SU-DHL-6 (cell line): ENCODE data around the gene AATF.
"Not testable (repeated sequence)": the region's sequence is repeated elsewhere in the genome, so short reads cannot be mapped to it uniquely, and the experiment has no call there.

Source experiments
- H2AFZ ChIP-seq: fragments of 200-600 bp; sonication (generic); 2 replicates; pipeline ENCODE4 v1.6.1; 2014; ENCODE audit warnings: low read depth, mild to moderate bottlenecking, moderate library complexity, mixed read lengths, antibody characterized with exemption, low read length; ENCODE audit not compliant: severe bottlenecking
- H3F3A ChIP-seq: fragments of 200-600 bp; shearing (Covaris generic); 2 replicates; pipeline ENCODE4 v1.6.0; 2016; ENCODE audit warnings: antibody characterized with exemption, mild to moderate bottlenecking; ENCODE audit not compliant: insufficient read depth
- H3K27ac ChIP-seq: fragments of 200-600 bp; sonication (generic); 2 replicates; pipeline ENCODE4 v1.5.1; 2016; ENCODE audit warnings: low read depth, mild to moderate bottlenecking, low read length, moderate library complexity, mixed read lengths
- H3K27me3 ChIP-seq: fragments of 200-600 bp; sonication (generic), shearing (Covaris generic); 2 replicates; pipeline ENCODE4 v1.6.0; 2014; ENCODE audit warnings: mild to moderate bottlenecking, low read length
- H3K36me3 ChIP-seq: fragments of 200-600 bp; sonication (generic); 2 replicates; pipeline ENCODE4 v1.6.1; 2014; ENCODE audit warnings: mild to moderate bottlenecking, low read length, mixed read lengths
- H3K4me2 ChIP-seq: fragments of 300-600, 200-600 bp; shearing (Covaris generic), sonication (generic); 2 replicates; pipeline ENCODE4 v1.6.0; 2014; ENCODE audit warnings: low read length, low read depth, mild to moderate bottlenecking; ENCODE audit not compliant: poor library complexity, severe bottlenecking
- H3K4me3 ChIP-seq: fragments of 200-600 bp; sonication (generic); 2 replicates; pipeline ENCODE4 v1.5.1; 2014; ENCODE audit warnings: antibody characterized with exemption, low read length, mild to moderate bottlenecking, mixed read lengths; ENCODE audit not compliant: insufficient read depth, poor library complexity, severe bottlenecking
- H3K79me2 ChIP-seq: fragments of 200-600 bp; sonication (generic); 2 replicates; pipeline ENCODE4 v1.6.1; 2014; ENCODE audit warnings: mild to moderate bottlenecking, low read length, moderate library complexity; ENCODE audit not compliant: insufficient read depth
- H3K9ac ChIP-seq: fragments of 200-600 bp; sonication (generic); 2 replicates; pipeline ENCODE4 v1.7.0; 2014; ENCODE audit warnings: mild to moderate bottlenecking, low read length
- H3K9me2 ChIP-seq: fragments of 200-600 bp; sonication (generic); replicated peaks from 2 replicates; pipeline ENCODE4 v1.6.1; 2014; ENCODE audit warnings: low read length; ENCODE audit not compliant: insufficient read depth
- H3K9me3 ChIP-seq: fragments of 200-600 bp; sonication (generic); 2 replicates; pipeline ENCODE4 v1.6.1; 2014; ENCODE audit warnings: low read length, mixed read lengths; ENCODE audit not compliant: insufficient read depth
- H4K20me1 ChIP-seq: fragments of 200-600 bp; sonication (generic); 2 replicates; pipeline ENCODE4 v1.6.1; 2014; ENCODE audit warnings: low read depth, mild to moderate bottlenecking, antibody characterized with exemption, low read length, moderate library complexity, mixed read lengths
- EZH2phosphoT487 ChIP-seq: fragments of 200-600 bp; sonication (generic), shearing (Covaris generic); conservative IDR thresholded peaks from 2 replicates; pipeline ENCODE4 v1.6.1; 2018; ENCODE audit warnings: mild to moderate bottlenecking, antibody characterized with exemption, low read length, moderate library complexity, mixed read lengths
- TF ChIP-seq, protein P1 (sequence below): fragments of 200-600 bp; sonication (generic); IDR thresholded peaks from one replicate; pipeline ENCODE4 v1.5.1; 2017; ENCODE audit warnings: antibody characterized with exemption, mild to moderate bottlenecking, low read length, moderate library complexity; ENCODE audit not compliant: insufficient read depth, poor library complexity, severe bottlenecking

The AATF gene

DNA sequence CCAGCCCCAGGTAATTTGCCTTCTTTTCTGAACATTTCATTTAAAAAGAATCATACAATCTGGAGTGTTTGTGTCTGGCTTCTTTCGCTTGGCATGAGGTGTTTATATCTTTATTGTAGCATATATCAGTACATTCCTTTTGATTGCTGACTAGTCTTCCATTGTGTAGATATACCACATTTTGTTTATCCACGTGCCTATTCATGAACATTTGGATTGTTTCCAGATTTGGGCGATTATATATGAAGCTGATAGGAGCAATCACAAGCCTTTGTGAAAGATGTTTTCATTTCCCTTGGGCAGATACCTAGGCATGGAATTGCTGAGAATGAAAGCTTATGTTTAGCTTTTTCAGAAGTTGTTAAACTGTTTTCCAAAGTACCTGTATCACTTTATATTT lies 120.3 kb downstream of the AATF start:
- Histone ChIP-seq H4K20me1 (no peaks in the 10 kb centered on the region), H3K4me2 (no peak overlapping the region), H3F3A (no peaks in the 10 kb centered on the region), H3K27me3 (no peaks in the 10 kb centered on the region), H3K36me3 (no peaks in the 10 kb centered on the region), H3K27ac (no peak overlapping the region), H3K79me2 (no peaks in the 10 kb centered on the region), H3K9ac (no peak overlapping the region), H3K9me3 (no peaks in the 10 kb centered on the region), H3K9me2 (no peaks in the 10 kb centered on the region), H2AFZ (no peak overlapping the region), H3K4me3 (no peak overlapping the region)
- TF ChIP-seq, protein P1, sequence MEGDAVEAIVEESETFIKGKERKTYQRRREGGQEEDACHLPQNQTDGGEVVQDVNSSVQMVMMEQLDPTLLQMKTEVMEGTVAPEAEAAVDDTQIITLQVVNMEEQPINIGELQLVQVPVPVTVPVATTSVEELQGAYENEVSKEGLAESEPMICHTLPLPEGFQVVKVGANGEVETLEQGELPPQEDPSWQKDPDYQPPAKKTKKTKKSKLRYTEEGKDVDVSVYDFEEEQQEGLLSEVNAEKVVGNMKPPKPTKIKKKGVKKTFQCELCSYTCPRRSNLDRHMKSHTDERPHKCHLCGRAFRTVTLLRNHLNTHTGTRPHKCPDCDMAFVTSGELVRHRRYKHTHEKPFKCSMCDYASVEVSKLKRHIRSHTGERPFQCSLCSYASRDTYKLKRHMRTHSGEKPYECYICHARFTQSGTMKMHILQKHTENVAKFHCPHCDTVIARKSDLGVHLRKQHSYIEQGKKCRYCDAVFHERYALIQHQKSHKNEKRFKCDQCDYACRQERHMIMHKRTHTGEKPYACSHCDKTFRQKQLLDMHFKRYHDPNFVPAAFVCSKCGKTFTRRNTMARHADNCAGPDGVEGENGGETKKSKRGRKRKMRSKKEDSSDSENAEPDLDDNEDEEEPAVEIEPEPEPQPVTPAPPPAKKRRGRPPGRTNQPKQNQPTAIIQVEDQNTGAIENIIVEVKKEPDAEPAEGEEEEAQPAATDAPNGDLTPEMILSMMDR, result no peak
- TF ChIP-seq EZH2phosphoT487, result no peak

DNA sequence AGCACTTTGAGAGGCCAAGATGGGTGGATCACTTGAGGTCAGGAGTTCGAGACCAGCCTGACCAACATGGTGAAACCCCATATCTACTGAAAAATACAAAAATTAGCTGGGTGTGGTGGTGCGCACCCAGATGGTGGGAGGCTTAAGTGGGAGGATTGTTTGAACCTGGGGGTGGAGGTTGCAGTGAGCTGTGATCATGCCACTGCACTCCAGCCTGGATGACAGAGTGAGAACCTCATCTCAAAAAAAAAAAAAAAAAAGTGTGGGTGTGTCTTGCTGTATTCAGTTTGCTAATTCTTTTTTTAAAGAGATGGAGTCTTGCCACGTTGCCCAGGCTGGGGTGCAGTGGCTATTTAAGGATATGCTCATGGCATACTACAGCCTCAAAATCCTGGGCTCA lies 124.7 kb downstream of the AATF start:
- not testable (repeated sequence) for H3K79me2 ChIP-seq, H3K36me3 ChIP-seq, H3K4me3 ChIP-seq, H2AFZ ChIP-seq, H3K4me2 ChIP-seq, H3K27ac ChIP-seq, H3F3A ChIP-seq, H3K9me2 ChIP-seq, H3K27me3 ChIP-seq, H4K20me1 ChIP-seq, H3K9me3 ChIP-seq, H3K9ac ChIP-seq

DNA sequence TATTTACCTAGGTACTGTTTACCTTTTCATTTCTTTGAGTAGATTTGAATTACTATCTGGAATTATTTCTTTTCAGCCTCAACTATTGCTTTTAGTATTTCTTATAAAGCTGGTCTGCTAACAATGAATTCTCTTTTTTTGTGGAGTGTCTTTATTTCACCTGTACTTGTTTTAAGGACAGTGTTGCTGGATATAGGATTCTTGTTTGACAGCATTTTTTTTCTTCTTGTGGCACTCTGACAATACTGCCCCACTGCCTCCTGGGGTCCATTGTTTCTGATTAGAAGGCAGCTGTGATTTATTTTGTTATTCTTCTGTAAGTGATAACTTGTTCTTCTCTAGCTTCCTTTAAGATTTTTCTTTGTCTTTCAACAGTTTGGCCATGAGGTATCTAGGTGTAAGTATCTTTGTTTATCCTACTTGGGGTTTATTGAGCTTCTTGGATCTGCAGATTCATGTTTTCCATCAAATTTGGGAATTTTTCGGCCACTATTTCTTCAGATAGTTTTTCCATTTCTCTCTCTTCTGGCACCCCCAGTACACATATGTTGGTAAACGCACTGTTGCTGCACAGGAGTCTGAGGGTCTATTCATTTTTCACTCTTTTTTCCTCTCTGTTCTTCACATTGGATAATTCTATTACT lies 130.4 kb downstream of the AATF start:
- Histone ChIP-seq H3K9me2 (no peaks in the 10 kb centered on the region), H3K4me3 (no peak overlapping the region), H3K36me3 (no peaks in the 10 kb centered on the region), H3K27ac (no peak overlapping the region), H3K4me2 (no peak overlapping the region), H3K9me3 (no peaks in the 10 kb centered on the region), H3K9ac (no peak overlapping the region), H2AFZ (no peak overlapping the region), H3F3A (no peaks in the 10 kb centered on the region), H3K27me3 (no peaks in the 10 kb centered on the region), H4K20me1 (peaks cover 3% of the 10 kb centered on the region; the same call in 1 of the 2 replicates), H3K79me2 (no peaks in the 10 kb centered on the region)
- TF ChIP-seq, protein P1, result no peak
- TF ChIP-seq EZH2phosphoT487, result no peak

DNA sequence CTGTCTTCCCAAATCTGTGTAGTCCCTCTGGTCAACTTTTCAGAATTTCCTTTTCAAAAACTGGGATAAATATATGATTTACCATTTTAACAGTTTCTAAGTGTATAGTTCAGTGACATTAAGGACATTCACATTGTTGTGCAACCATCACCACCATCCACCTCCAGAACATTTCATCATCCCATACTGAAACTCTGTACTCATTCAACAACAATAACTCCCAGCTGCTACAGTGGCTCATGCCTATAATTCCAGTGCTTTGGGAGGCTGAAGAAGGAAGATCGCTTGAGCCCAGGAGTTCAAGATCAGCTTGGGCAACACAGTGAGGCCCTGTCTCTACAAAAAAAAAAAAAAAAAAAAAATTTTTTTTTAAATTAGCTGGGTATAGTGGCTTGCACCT lies 131.0 kb downstream of the AATF start:
- peaks cover 3% of the 10 kb centered on the region; the same call in 1 of the 2 replicates for H4K20me1 ChIP-seq
- TF ChIP-seq EZH2phosphoT487, result no peak
- no peak overlapping the region for H2AFZ ChIP-seq
- H3K27me3 ChIP-seq, result no peaks in the 10 kb centered on the region
- H3K9me2 ChIP-seq, result no peaks in the 10 kb centered on the region
- H3K4me2 ChIP-seq, result no peak overlapping the region
- H3K27ac ChIP-seq, result no peak overlapping the region
- H3K79me2 ChIP-seq, result no peaks in the 10 kb centered on the region
- no peaks in the 10 kb centered on the region for H3K9me3 ChIP-seq
- H3K9ac ChIP-seq, result no peak overlapping the region
- H3K36me3 ChIP-seq, result no peaks in the 10 kb centered on the region
- H3F3A ChIP-seq, result no peaks in the 10 kb centered on the region
- H3K4me3 ChIP-seq, result no peak overlapping the region
